ENCODE data around the gene ZNF304. TPM values are rescaled to one million over a fixed set of nuclear protein-coding genes. Genes with fewer than 3 reads are reported as not detected.

Gene ZNF304
- total and polyA plus RNA-seq, 2 of the 13 experiments (the other 11 are each of a cell fraction or from before 2014, with no cell fraction given): 3.4 to 8.0 TPM

DNA sequence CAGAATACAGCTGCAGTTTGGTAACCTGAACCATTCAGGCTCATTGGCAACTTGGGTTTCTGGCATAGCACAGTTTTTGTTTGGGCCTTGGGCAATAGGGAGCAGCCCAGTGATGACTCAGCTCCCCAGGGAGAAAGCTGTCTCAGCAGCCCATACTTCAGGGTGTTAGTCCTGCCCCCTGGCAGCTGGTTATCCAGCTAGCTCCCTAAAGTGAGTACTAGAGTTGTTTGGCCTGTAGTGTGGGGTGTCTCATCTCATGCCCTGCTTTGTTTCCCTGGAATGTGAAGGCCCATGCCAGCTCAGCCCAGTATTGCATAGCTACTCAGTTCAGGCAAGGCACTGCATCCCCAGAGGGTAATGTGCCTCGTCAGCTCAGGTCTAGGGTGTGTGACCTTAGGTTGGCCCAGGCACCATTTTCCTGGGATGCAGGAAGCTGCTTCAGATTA lies 49.0 kb upstream of the ZNF304 start:
- no peaks in the 10 kb centered on the region for H3K27me3 ChIP-seq (ENCODE audit: control insufficient read depth in 1 of 2, insufficient read depth in 2 of 2, low read length in 2 of 2)
- H2AFZ ChIP-seq (ENCODE audit: low read length): no peak overlapping the region
- no CpG with 5 or more reads among the region's 1 CpG for WGBS (ENCODE audit: low lambda C conversion rate)
- ATAC-seq (peak; percentile 35; the same call in 2 of the 3 replicates), DNase-seq (ENCODE audit: low spot score) (no peak), FAIRE-seq (no peak)
- no TSS peak for BruUV-seq (replicated peaks)
- intact Hi-C loops (cut with micrococcal nuclease; ENCODE audit: unreplicated experiment) (no loop called here), in situ Hi-C loops (cut with HindIII; ENCODE audit: extremely low pct_ligation_motif_present, low pct_unique_long_range_greater_than_20kb) (no loop called here)
- H3K36me3 ChIP-seq (replicated peaks in 1 of 2; ENCODE audit: control insufficient read depth in 1 of 2, insufficient read depth in 2 of 2, low read length in 2 of 2): peaks cover 2 to 14% of the 10 kb centered on the region in 2 experiments; a peak in 3 of 5 replicates
- H3K9ac ChIP-seq (ENCODE audit: insufficient read depth, low read depth, low read length): no peak overlapping the region
- no peaks in the 10 kb centered on the region; the same call in 1 of the 2 replicates for H4K20me1 ChIP-seq (ENCODE audit: insufficient read depth, low read length)
- CTCF ChIA-PET (ENCODE audit: low intra/inter-chr PET ratio, low total read pairs): no interaction called here
- no peak overlapping the region for H3K27ac ChIP-seq (ENCODE audit: extremely low read length, insufficient read depth, low read length)
- H3K4me3 ChIP-seq (replicated peaks in 1 of 3; ENCODE audit: insufficient read depth in 1 of 3, low read depth in 2 of 3, low read length in 3 of 3): no peak overlapping the region
- H3K9me3 ChIP-seq (ENCODE audit: low read length): no peaks in the 10 kb centered on the region
- H3K4me1 ChIP-seq (ENCODE audit: insufficient read depth, low read length): no peaks in the 10 kb centered on the region
- POLR2A ChIA-PET: interaction anchor here (1.2 kb wide), 1 partner anchor 18 kb away, joined by 3 read pairs; the partner anchor contains the start of gene ZNF543
- peak in 1 of 2 experiments; percentile 19; a peak in 1 of 4 replicates for TF ChIP-seq POLR2A (IDR thresholded peaks at IDR 0.05; ENCODE audit: insufficient read depth in 1 of 2, low read depth in 2 of 2, low read length in 2 of 2)
- 0 out of 2 replicates have a peak, but pooled peaks have one; percentile 3 for TF ChIP-seq SALL1 (CRISPR knock-in tag; IDR thresholded peaks at IDR 0.05)
- no peak for TF ChIP-seq ZNF761 (CRISPR knock-in tag; conservative IDR thresholded peaks at IDR 0.05)
- TF ChIP-seq CSRNP1 (CRISPR knock-in tag; IDR thresholded peaks at IDR 0.05): no peak
- no peak for TF ChIP-seq HNRNPUL1 (IDR thresholded peaks at IDR 0.05; ENCODE audit: low read depth, low read length)
- TF ChIP-seq RBM22 (optimal IDR thresholded peaks at IDR 0.05; ENCODE audit: low read length): peak; percentile 73
- peak; percentile 18; the same call in 1 of the 2 replicates for TF ChIP-seq POLR2G (IDR thresholded peaks at IDR 0.05; ENCODE audit: low read depth, low read length)
- TF ChIP-seq FOSL2 (CRISPR knock-in tag; IDR thresholded peaks at IDR 0.05): peak; percentile 49; the same call in 1 of the 2 replicates
- TF ChIP-seq ZNF34 (CRISPR knock-in tag; IDR thresholded peaks at IDR 0.05; ENCODE audit: borderline replicate concordance): no peak
- TF ChIP-seq HNRNPH1 (optimal IDR thresholded peaks at IDR 0.05; ENCODE audit: low read depth, low read length): no peak
- no peak for TF ChIP-seq NR2F6 (IDR thresholded peaks at IDR 0.05)
- no peak for TF ChIP-seq NR2F6 (CRISPR knock-in tag; IDR thresholded peaks at IDR 0.05)
- TF ChIP-seq MAFK (conservative IDR thresholded peaks at IDR 0.05 in 1 of 2, IDR thresholded peaks at IDR 0.05 in 1 of 2; ENCODE audit: low read length in 2 of 2): 0 out of 4 replicates have a peak, but pooled peaks have one; percentile 13 to 22
- TF ChIP-seq SSRP1 (CRISPR knock-in tag; IDR thresholded peaks at IDR 0.05): 0 out of 2 replicates have a peak, but pooled peaks have one; percentile 4
- TF ChIP-seq CAMTA2 (CRISPR knock-in tag; IDR thresholded peaks at IDR 0.05; ENCODE audit: borderline replicate concordance): 0 out of 2 replicates have a peak, but pooled peaks have one; percentile 29
- no peak for TF ChIP-seq ZSCAN29 (CRISPR knock-in tag; conservative IDR thresholded peaks at IDR 0.05)
- TF ChIP-seq ZNF747 (CRISPR knock-in tag; IDR thresholded peaks at IDR 0.05; ENCODE audit: borderline replicate concordance): 0 out of 2 replicates have a peak, but pooled peaks have one; percentile 23
- TF ChIP-seq KLF16 (CRISPR knock-in tag; IDR thresholded peaks at IDR 0.05): no peak
- TF ChIP-seq, protein P1, sequence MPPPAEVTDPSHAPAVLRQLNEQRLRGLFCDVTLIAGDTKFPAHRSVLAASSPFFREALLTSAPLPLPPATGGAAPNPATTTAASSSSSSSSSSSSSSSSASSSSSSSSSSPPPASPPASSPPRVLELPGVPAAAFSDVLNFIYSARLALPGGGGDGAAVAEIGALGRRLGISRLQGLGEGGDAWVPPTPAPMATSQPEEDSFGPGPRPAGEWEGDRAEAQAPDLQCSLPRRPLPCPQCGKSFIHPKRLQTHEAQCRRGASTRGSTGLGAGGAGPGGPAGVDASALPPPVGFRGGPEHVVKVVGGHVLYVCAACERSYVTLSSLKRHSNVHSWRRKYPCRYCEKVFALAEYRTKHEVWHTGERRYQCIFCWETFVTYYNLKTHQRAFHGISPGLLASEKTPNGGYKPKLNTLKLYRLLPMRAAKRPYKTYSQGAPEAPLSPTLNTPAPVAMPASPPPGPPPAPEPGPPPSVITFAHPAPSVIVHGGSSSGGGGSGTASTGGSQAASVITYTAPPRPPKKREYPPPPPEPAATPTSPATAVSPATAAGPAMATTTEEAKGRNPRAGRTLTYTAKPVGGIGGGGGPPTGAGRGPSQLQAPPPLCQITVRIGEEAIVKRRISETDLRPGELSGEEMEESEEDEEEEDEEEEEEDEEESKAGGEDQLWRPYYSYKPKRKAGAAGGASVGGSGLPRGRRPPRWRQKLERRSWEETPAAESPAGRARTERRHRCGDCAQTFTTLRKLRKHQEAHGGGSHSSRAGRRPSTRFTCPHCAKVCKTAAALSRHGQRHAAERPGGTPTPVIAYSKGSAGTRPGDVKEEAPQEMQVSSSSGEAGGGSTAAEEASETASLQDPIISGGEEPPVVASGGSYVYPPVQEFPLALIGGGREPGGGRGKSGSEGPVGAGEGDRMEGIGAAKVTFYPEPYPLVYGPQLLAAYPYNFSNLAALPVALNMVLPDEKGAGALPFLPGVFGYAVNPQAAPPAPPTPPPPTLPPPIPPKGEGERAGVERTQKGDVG (CRISPR knock-in tag; IDR thresholded peaks at IDR 0.05; ENCODE audit: borderline replicate concordance): no peak
- peaks cover 6% of the 10 kb centered on the region for H3K79me2 ChIP-seq (ENCODE audit: insufficient read depth, low read length)
- H3K4me2 ChIP-seq (ENCODE audit: low read depth, low read length): no peak overlapping the region

Measured in HepG2 (cell line).